ENCODE measurements around the gene SLC9A3. TPM values are rescaled to one million over a fixed set of nuclear protein-coding genes. Genes with fewer than 3 reads are reported as not detected.
"Not testable (repeated sequence)": the region's sequence is repeated elsewhere in the genome, so short reads cannot be mapped to it uniquely, and the experiment has no call there.

SLC9A3 gene
- total RNA-seq, 1 donor from 2014 or later: 1.6 TPM

- Histone ChIP-seq H3K4me1 (ENCODE audit: control insufficient read depth in 3 of 3, insufficient read depth in 3 of 3, low read length in 3 of 3) (peaks cover 5 to 19% (median 9%) of the 10 kb centered on the region in 3 donors), H3K36me3 (ENCODE audit: control insufficient read depth in 3 of 3, insufficient read depth in 3 of 3, low read length in 3 of 3) (no peaks in the 10 kb centered on the region), H3K27ac (ENCODE audit: low read depth, low read length) (no peak overlapping the region), H3K27me3 (ENCODE audit: control insufficient read depth in 3 of 3, insufficient read depth in 3 of 3, low read length in 3 of 3) (peaks cover 67 to 72% (median 68%) of the 10 kb centered on the region in 3 donors), H3K9me3 (ENCODE audit: control insufficient read depth in 3 of 3, low read length in 3 of 3) (no peaks in the 10 kb centered on the region), H3K9ac (ENCODE audit: low read depth in 1 of 3, low read length in 3 of 3) (no peak overlapping the region), H3K4me3 (ENCODE audit: low read length in 3 of 3) (no peak overlapping the region)
Measured at GRCh38 chr5:477871-478270, 46.4 kb downstream of the SLC9A3 start.

GRCh38 chr5:477247-477646 is 47.0 kb downstream of the SLC9A3 start:
- Histone ChIP-seq H3K36me3 (ENCODE audit: control insufficient read depth in 3 of 3, insufficient read depth in 3 of 3, low read length in 3 of 3) (no peaks in the 10 kb centered on the region), H3K27ac (ENCODE audit: low read depth, low read length) (no peak overlapping the region), H3K9me3 (ENCODE audit: control insufficient read depth in 3 of 3, low read length in 3 of 3) (no peaks in the 10 kb centered on the region), H3K9ac (ENCODE audit: low read depth in 1 of 3, low read length in 3 of 3) (no peak overlapping the region), H3K27me3 (ENCODE audit: control insufficient read depth in 3 of 3, insufficient read depth in 3 of 3, low read length in 3 of 3) (peaks cover 62 to 68% (median 67%) of the 10 kb centered on the region in 3 donors), H3K4me1 (ENCODE audit: control insufficient read depth in 3 of 3, insufficient read depth in 3 of 3, low read length in 3 of 3) (peaks cover 9 to 23% (median 9%) of the 10 kb centered on the region in 3 donors), H3K4me3 (ENCODE audit: low read length in 3 of 3) (no peak overlapping the region)

GRCh38 chr5:476814-477175 is 47.5 kb downstream of the SLC9A3 start:
- Histone ChIP-seq H3K27me3 (ENCODE audit: control insufficient read depth in 3 of 3, insufficient read depth in 3 of 3, low read length in 3 of 3) (peaks cover 58 to 68% (median 67%) of the 10 kb centered on the region in 3 donors), H3K4me1 (ENCODE audit: control insufficient read depth in 3 of 3, insufficient read depth in 3 of 3, low read length in 3 of 3) (peaks cover 14 to 28% (median 14%) of the 10 kb centered on the region in 3 donors), H3K4me3 (ENCODE audit: low read length in 3 of 3) (no peak overlapping the region), H3K9ac (ENCODE audit: low read depth in 1 of 3, low read length in 3 of 3) (no peak overlapping the region), H3K27ac (ENCODE audit: low read depth, low read length) (no peak overlapping the region), H3K9me3 (ENCODE audit: control insufficient read depth in 3 of 3, low read length in 3 of 3) (no peaks in the 10 kb centered on the region), H3K36me3 (ENCODE audit: control insufficient read depth in 3 of 3, insufficient read depth in 3 of 3, low read length in 3 of 3) (no peaks in the 10 kb centered on the region)

- peaks cover 19 to 33% (median 19%) of the 10 kb centered on the region in 3 donors for H3K4me1 ChIP-seq (ENCODE audit: control insufficient read depth in 3 of 3, insufficient read depth in 3 of 3, low read length in 3 of 3)
- no peak overlapping the region for H3K9ac ChIP-seq (ENCODE audit: low read depth in 1 of 3, low read length in 3 of 3)
- no peak overlapping the region for H3K27ac ChIP-seq (ENCODE audit: low read depth, low read length)
- H3K9me3 ChIP-seq (ENCODE audit: control insufficient read depth in 3 of 3, low read length in 3 of 3): no peaks in the 10 kb centered on the region
- no peak overlapping the region for H3K4me3 ChIP-seq (ENCODE audit: low read length in 3 of 3)
- peaks cover 55 to 66% (median 65%) of the 10 kb centered on the region in 3 donors for H3K27me3 ChIP-seq (ENCODE audit: control insufficient read depth in 3 of 3, insufficient read depth in 3 of 3, low read length in 3 of 3)
- peaks cover 0 to 1% (median under 1%) of the 10 kb centered on the region in 3 donors for H3K36me3 ChIP-seq (ENCODE audit: control insufficient read depth in 3 of 3, insufficient read depth in 3 of 3, low read length in 3 of 3)
Measured at GRCh38 chr5:476102-476813, 48.0 kb downstream of the SLC9A3 start.

GRCh38 chr5:475704-476101 is 48.5 kb downstream of the SLC9A3 start:
- Histone ChIP-seq H3K27ac (ENCODE audit: low read depth, low read length) (no peak overlapping the region), H3K4me3 (ENCODE audit: low read length in 3 of 3) (no peak overlapping the region), H3K36me3 (ENCODE audit: control insufficient read depth in 3 of 3, insufficient read depth in 3 of 3, low read length in 3 of 3) (peaks cover 4 to 6% (median 5%) of the 10 kb centered on the region in 3 donors), H3K9ac (ENCODE audit: low read depth in 1 of 3, low read length in 3 of 3) (no peak overlapping the region), H3K9me3 (ENCODE audit: control insufficient read depth in 3 of 3, low read length in 3 of 3) (no peaks in the 10 kb centered on the region), H3K4me1 (ENCODE audit: control insufficient read depth in 3 of 3, insufficient read depth in 3 of 3, low read length in 3 of 3) (peaks cover 21 to 36% (median 21%) of the 10 kb centered on the region in 3 donors), H3K27me3 (ENCODE audit: control insufficient read depth in 3 of 3, insufficient read depth in 3 of 3, low read length in 3 of 3) (peaks cover 52 to 61% (median 60%) of the 10 kb centered on the region in 3 donors)

GRCh38 chr5:474840-475661 is 49.2 kb downstream of the SLC9A3 start:
- Histone ChIP-seq H3K9me3 (ENCODE audit: control insufficient read depth in 3 of 3, low read length in 3 of 3) (no peaks in the 10 kb centered on the region), H3K4me3 (ENCODE audit: low read length in 3 of 3) (peak overlapping the region in 2 of 3 donors; percentile 7 to 54), H3K4me1 (ENCODE audit: control insufficient read depth in 3 of 3, insufficient read depth in 3 of 3, low read length in 3 of 3) (peaks cover 21 to 36% (median 21%) of the 10 kb centered on the region in 3 donors), H3K36me3 (ENCODE audit: control insufficient read depth in 3 of 3, insufficient read depth in 3 of 3, low read length in 3 of 3) (peaks cover 4 to 7% (median 5%) of the 10 kb centered on the region in 3 donors), H3K27me3 (ENCODE audit: control insufficient read depth in 3 of 3, insufficient read depth in 3 of 3, low read length in 3 of 3) (peaks cover 45 to 55% (median 54%) of the 10 kb centered on the region in 3 donors), H3K9ac (ENCODE audit: low read depth in 1 of 3, low read length in 3 of 3) (peak overlapping the region in 1 of 3 donors; percentile 8), H3K27ac (ENCODE audit: low read depth, low read length) (no peak overlapping the region)

- Histone ChIP-seq H3K4me1 (ENCODE audit: control insufficient read depth in 3 of 3, insufficient read depth in 3 of 3, low read length in 3 of 3) (peaks cover 21 to 36% (median 21%) of the 10 kb centered on the region in 3 donors), H3K4me3 (ENCODE audit: low read length in 3 of 3) (peak overlapping the region; percentile 29 to 77 (median 66)), H3K9ac (ENCODE audit: low read depth in 1 of 3, low read length in 3 of 3) (peak overlapping the region in 1 of 3 donors; percentile 84), H3K27me3 (ENCODE audit: control insufficient read depth in 3 of 3, insufficient read depth in 3 of 3, low read length in 3 of 3) (peaks cover 38 to 47% (median 47%) of the 10 kb centered on the region in 3 donors), H3K36me3 (ENCODE audit: control insufficient read depth in 3 of 3, insufficient read depth in 3 of 3, low read length in 3 of 3) (peaks cover 4 to 11% (median 7%) of the 10 kb centered on the region in 3 donors)
- H3K27ac ChIP-seq (ENCODE audit: low read depth, low read length); H3K9me3 ChIP-seq (ENCODE audit: control insufficient read depth in 3 of 3, low read length in 3 of 3): not testable (repeated sequence)
Measured at GRCh38 chr5:474232-474839, 49.9 kb downstream of the SLC9A3 start.

- peaks cover 21 to 36% (median 21%) of the 10 kb centered on the region in 3 donors for H3K4me1 ChIP-seq (ENCODE audit: control insufficient read depth in 3 of 3, insufficient read depth in 3 of 3, low read length in 3 of 3)
- no peaks in the 10 kb centered on the region for H3K9me3 ChIP-seq (ENCODE audit: control insufficient read depth in 3 of 3, low read length in 3 of 3)
- H3K4me3 ChIP-seq (ENCODE audit: low read length in 3 of 3): peak overlapping the region; percentile 66 to 77 (median 77)
- H3K36me3 ChIP-seq (ENCODE audit: control insufficient read depth in 3 of 3, insufficient read depth in 3 of 3, low read length in 3 of 3): peaks cover 4 to 11% (median 9%) of the 10 kb centered on the region in 3 donors
- H3K27me3 ChIP-seq (ENCODE audit: control insufficient read depth in 3 of 3, insufficient read depth in 3 of 3, low read length in 3 of 3): peaks cover 32 to 41% (median 40%) of the 10 kb centered on the region in 3 donors
- peak overlapping the region; percentile 33 to 84 (median 78) for H3K9ac ChIP-seq (ENCODE audit: low read depth in 1 of 3, low read length in 3 of 3)
- H3K27ac ChIP-seq (ENCODE audit: low read depth, low read length): no peak overlapping the region
Measured at GRCh38 chr5:473551-474192, 50.6 kb downstream of the SLC9A3 start.

Measured in skeletal muscle tissue (tissue), 4 donors.